Endothelial cell of umbilical vein (primary cell): ENCODE results near the gene LRTM2. TPM values are rescaled to one million over a fixed set of nuclear protein-coding genes. Genes with fewer than 3 reads are reported as not detected.

Experiments used
- BruUV-seq: library from RNA; stranded (reverse); fragments of 400-500 nt; replicated peaks from 2 replicates; lab custom pipeline; 2021; lab: Mats Ljungman, UMichigan
- CTCF ChIA-PET: fragments of 300-600, 350-600 bp; sonication (Branson Sonifier 250); formaldehyde crosslinking; loops from one replicate; lab custom pipeline; 2021; ENCODE audit warnings: antibody characterized with exemption, inconsistent platforms; lab: Charles Lee
- POLR2A ChIA-PET: fragments of 300-600, 350-600 bp; sonication (Branson Sonifier 250); formaldehyde crosslinking; loops from one replicate; lab custom pipeline; 2021; ENCODE audit warnings: antibody characterized with exemption, inconsistent platforms; lab: Charles Lee
- DNase-seq: peaks from one replicate; pipeline ENCODE4 v3.0.0-alpha.2; 2011; ENCODE audit warnings: low read depth, low spot score
- FAIRE-seq: peaks from 2 replicates; lab custom pipeline; 2011; peaks lifted over from hg19 to GRCh38; lab: Jason Lieb, UNC
- H2AFZ ChIP-seq: 2 replicates; pipeline ENCODE4 v1.6.0; 2012; ENCODE audit warnings: low read depth, low read length, control low read depth, inconsistent platforms
- H3K27ac ChIP-seq: 2 replicates; pipeline ENCODE4 v1.5.1; 2011; ENCODE audit warnings: low read depth, mild to moderate bottlenecking, control low read depth, low read length, moderate library complexity; ENCODE audit not compliant: insufficient read depth
- H3K27me3 ChIP-seq, 2 experiments: 2 replicates each; pipeline versions ENCODE4 v1.6.0 to v1.6.1; 2011; ENCODE audit warnings: low read length in 2 of 2, mixed read lengths in 1 of 2; ENCODE audit not compliant: control insufficient read depth in 2 of 2, insufficient read depth in 2 of 2
- H3K36me3 ChIP-seq, 2 experiments: 2 replicates in 1 of 2; 3 replicates in 1 of 2; pipeline ENCODE4 v1.5.1; 2011; ENCODE audit warnings: low read length in 2 of 2, mild to moderate bottlenecking in 1 of 2, moderate library complexity in 1 of 2; ENCODE audit not compliant: control insufficient read depth in 2 of 2, insufficient read depth in 2 of 2; ENCODE audit errors: extremely low read depth in 1 of 2
- H3K4me1 ChIP-seq: 3 replicates; pipeline ENCODE4 v1.5.1; 2011; ENCODE audit warnings: mild to moderate bottlenecking, low read length; ENCODE audit not compliant: control insufficient read depth, insufficient read depth; ENCODE audit errors: extremely low read depth
- H3K4me2 ChIP-seq: 2 replicates; pipeline ENCODE4 v1.6.1; 2011; ENCODE audit warnings: low read length, control low read depth, mixed read lengths; ENCODE audit not compliant: insufficient read depth
- H3K4me3 ChIP-seq, 3 experiments: fragments of 200-600 bp in 1 of 3; sonication (generic), shearing (Covaris generic) in 1 of 3; replicated peaks in 1 of 3; 2 replicates each; pipeline ENCODE4 v1.5.1; 2011 to 2016; ENCODE audit warnings: control low read depth in 3 of 3, low read length in 3 of 3, mild to moderate bottlenecking in 2 of 3, inconsistent platforms in 1 of 3, low read depth in 1 of 3, moderate library complexity in 1 of 3; ENCODE audit not compliant: insufficient read depth in 1 of 3
- H3K79me2 ChIP-seq: 2 replicates; pipeline ENCODE4 v1.6.0; 2012; ENCODE audit warnings: low read length, inconsistent platforms; ENCODE audit not compliant: control insufficient read depth, insufficient read depth
- H3K9ac ChIP-seq: replicated peaks from 2 replicates; pipeline ENCODE3; 2011; ENCODE audit warnings: low read length, control low read depth; ENCODE audit not compliant: insufficient read depth; ENCODE audit errors: extremely low read depth
- H3K9me1 ChIP-seq: replicated peaks from 3 replicates; pipeline ENCODE4 v1.6.0; 2011; ENCODE audit warnings: mild to moderate bottlenecking, low read length; ENCODE audit not compliant: control insufficient read depth, insufficient read depth; ENCODE audit errors: extremely low read depth
- H3K9me3 ChIP-seq: replicated peaks from 2 replicates; pipeline ENCODE4 v1.5.1; 2012; ENCODE audit warnings: low read length, inconsistent platforms; ENCODE audit not compliant: control insufficient read depth, insufficient read depth
- H4K20me1 ChIP-seq: replicated peaks from 2 replicates; pipeline ENCODE3; 2011; ENCODE audit warnings: mild to moderate bottlenecking, low read length; ENCODE audit not compliant: control insufficient read depth, insufficient read depth; ENCODE audit errors: extremely low read depth
- CTCF ChIP-seq, 2 donors: IDR thresholded peaks; 1 replicate in 1 of 2; 2 replicates in 1 of 2; pipeline ENCODE4 v1.5.1; 2011; ENCODE audit warnings: low read length in 2 of 2, mild to moderate bottlenecking in 2 of 2, moderate library complexity in 2 of 2, control low read depth in 1 of 2, inconsistent platforms in 1 of 2, low read depth in 1 of 2; ENCODE audit not compliant: insufficient read depth in 1 of 2; ENCODE audit errors: extremely low read depth in 1 of 2
- EZH2 ChIP-seq: IDR thresholded peaks from 2 replicates; pipeline ENCODE4 v1.6.1; 2012; ENCODE audit warnings: borderline replicate concordance, low read depth, mild to moderate bottlenecking, moderate library complexity, low read length, inconsistent platforms; ENCODE audit not compliant: severe bottlenecking
- FOS ChIP-seq: IDR thresholded peaks from 2 replicates; pipeline ENCODE4 v1.6.1; 2011; ENCODE audit warnings: mild to moderate bottlenecking, low read length, moderate library complexity, borderline replicate concordance; ENCODE audit not compliant: insufficient read depth
- GATA2 ChIP-seq: IDR thresholded peaks from 2 replicates; pipeline ENCODE4 v1.7.0; 2011; ENCODE audit warnings: low read depth, mild to moderate bottlenecking, moderate library complexity, mixed read lengths, low read length; ENCODE audit not compliant: insufficient read length, insufficient read depth
- JUN ChIP-seq: IDR thresholded peaks from 2 replicates; pipeline ENCODE4 v1.6.1; 2011; ENCODE audit warnings: borderline replicate concordance, low read depth; ENCODE audit not compliant: insufficient read length, insufficient read depth
- MAX ChIP-seq: IDR thresholded peaks from 2 replicates; pipeline ENCODE4 v1.6.1; 2011; ENCODE audit not compliant: insufficient read depth, insufficient read length
- MYC ChIP-seq: IDR thresholded peaks from one replicate; pipeline ENCODE4 v1.6.1; 2011; ENCODE audit warnings: mild to moderate bottlenecking, low read depth, low read length
- POLR2A ChIP-seq: IDR thresholded peaks from 2 replicates; pipeline ENCODE4 v1.6.1; 2012; ENCODE audit warnings: low read depth, mild to moderate bottlenecking, control low read depth, low read length
- POLR2AphosphoS5 ChIP-seq: IDR thresholded peaks from 2 replicates; pipeline ENCODE4 v1.6.1; 2012; ENCODE audit warnings: low read depth, mild to moderate bottlenecking, control low read depth, low read length, moderate library complexity; ENCODE audit not compliant: insufficient read depth
- dilution Hi-C: fragments of 300-500 bp; cut with MboI; formaldehyde crosslinking; loops from one replicate; pipeline ENCODE4 v1.15.0; 2019; ENCODE audit warnings: low sequenced_read_pairs; ENCODE audit not compliant: extremely low pct_ligation_motif_present
- intact Hi-C: fragments of 100-400 bp; cut with micrococcal nuclease; formaldehyde crosslinking; loops from one replicate; pipeline ENCODE4 v1.10.0; 2022
- polyA plus RNA-seq, 4 experiments: library from polyadenylated mRNA; depleted of rRNA in 3 of 4; stranded (reverse) in 3 of 4; unstranded in 1 of 4; fragments of >200 nt; gene quantifications; 2 replicates each; pipeline versions ENCODE4 v1.2.1 to v1.2.3, GENCODE V29; 2011 to 2012; ENCODE audit warnings: missing spikeins in 1 of 4
- total RNA-seq: library from RNA; stranded (reverse); gene quantifications from 2 replicates; pipeline ENCODE4 v1.2.3, GENCODE V29; 2021

LRTM2 gene
- total and polyA plus RNA-seq, 2 donors (not counting 3 experiments of a cell fraction or from before 2014, with no cell fraction given), result not detected

GRCh38 chr12:1878695-1879094, 58.3 kb downstream of the LRTM2 start:
- Histone ChIP-seq H3K27ac (no peak overlapping the region), H3K4me3 (no peak overlapping the region), H3K4me1 (no peaks in the 10 kb centered on the region), H3K79me2 (no peaks in the 10 kb centered on the region), H3K9me3 (no peaks in the 10 kb centered on the region), H2AFZ (no peak overlapping the region), H3K9me1 (no peaks in the 10 kb centered on the region), H3K27me3 (peaks cover 0 to 4% of the 10 kb centered on the region in 2 experiments), H4K20me1 (no peaks in the 10 kb centered on the region), H3K4me2 (no peak overlapping the region), H3K9ac (no peak overlapping the region), H3K36me3 (no peaks in the 10 kb centered on the region)
- TF ChIP-seq JUN, result no peak
- TF ChIP-seq EZH2, result no peak
- TF ChIP-seq FOS, result no peak
- TF ChIP-seq MYC, result no peak
- no peak for TF ChIP-seq GATA2
- TF ChIP-seq POLR2A, result no peak
- no peak for TF ChIP-seq MAX
- TF ChIP-seq CTCF (IDR thresholded peaks at IDR 0.05; ENCODE audit: extremely low read depth in 1 of 2, insufficient read depth in 1 of 2, low read depth in 1 of 2, low read length in 2 of 2), result no peak
- no peak for TF ChIP-seq POLR2AphosphoS5
- ChIA-PET POLR2A (no interaction called here), CTCF (no interaction called here)
- no peak for FAIRE-seq
- dilution Hi-C loops (no loop called here), intact Hi-C loops (no loop called here)
- DNase-seq, result no peak
- BruUV-seq, result no TSS peak
